ENCODE measurements around the gene APPBP2. TPM values are rescaled to one million over a fixed set of nuclear protein-coding genes. Genes with fewer than 3 reads are reported as not detected.

APPBP2 gene
- total and polyA plus RNA-seq, 2 of the 8 experiments (the other 6 are each of a cell fraction or from before 2014, with no cell fraction given): 3.3 to 18.0 TPM

DNA sequence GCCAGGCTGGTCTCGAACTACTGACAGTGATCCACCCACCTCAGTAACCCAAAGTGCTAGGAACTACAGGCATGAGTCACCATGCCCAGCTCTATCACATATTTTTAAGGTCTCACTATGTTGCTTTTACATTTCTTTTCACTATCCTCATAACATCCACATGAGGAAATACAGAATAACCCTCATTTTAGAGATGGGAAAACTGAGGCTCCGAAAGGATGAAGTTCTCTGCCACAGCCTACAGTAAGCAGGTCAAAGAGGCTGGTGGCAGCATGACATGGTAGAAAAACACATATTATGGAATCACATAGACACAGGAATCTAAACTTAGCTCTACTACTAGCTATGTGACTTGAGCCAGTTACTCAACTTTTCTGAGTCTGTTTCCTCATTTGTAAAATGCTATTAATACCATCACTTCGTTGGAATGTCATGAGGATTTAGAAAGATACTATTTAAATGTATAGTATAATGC lies 32.2 kb downstream of the APPBP2 start:
- H3K56ac ChIP-seq (replicated peaks; ENCODE audit: insufficient read length, low read depth, low read length): no peak overlapping the region
- no peak for TF ChIP-seq KDM1A (IDR thresholded peaks at IDR 0.05; ENCODE audit: borderline replicate concordance, low read length)
- TF ChIP-seq CREB1 (IDR thresholded peaks at IDR 0.05): no peak
- TF ChIP-seq CEBPB (IDR thresholded peaks at IDR 0.05; ENCODE audit: low read depth, low read length): no peak
- no peak for TF ChIP-seq MAFK (IDR thresholded peaks at IDR 0.05; ENCODE audit: low read depth, low read length)
- TF ChIP-seq POU5F1 (IDR thresholded peaks at IDR 0.05; ENCODE audit: low read depth, low read length): no peak
- TF ChIP-seq TCF12 (IDR thresholded peaks at IDR 0.05; ENCODE audit: low read depth, low read length): no peak
- no peak for TF ChIP-seq HDAC6 (IDR thresholded peaks at IDR 0.05; ENCODE audit: low read depth, low read length)
- TF ChIP-seq BACH1 (IDR thresholded peaks at IDR 0.05; ENCODE audit: low read length): no peak
- no peak for TF ChIP-seq MAX (IDR thresholded peaks at IDR 0.05)
- no peak for TF ChIP-seq SIX5 (IDR thresholded peaks at IDR 0.05; ENCODE audit: low read depth, low read length)
- TF ChIP-seq EP300 (IDR thresholded peaks at IDR 0.05; ENCODE audit: borderline replicate concordance in 1 of 2, low read depth in 2 of 2, low read length in 2 of 2): no peak
- TF ChIP-seq JUND (IDR thresholded peaks at IDR 0.05; ENCODE audit: low read length): no peak
- TF ChIP-seq ASH2L (IDR thresholded peaks at IDR 0.05; ENCODE audit: low read length): no peak
- TF ChIP-seq NANOG (IDR thresholded peaks at IDR 0.05; ENCODE audit: insufficient read depth, low read depth, low read length, poor library complexity, severe bottlenecking): no peak
- no peak for TF ChIP-seq TBP (IDR thresholded peaks at IDR 0.05; ENCODE audit: low read depth, low read length)
- no peak for TF ChIP-seq CHD1 (IDR thresholded peaks at IDR 0.05; ENCODE audit: low read depth, low read length)

More for the DNA sequence above, 32.2 kb downstream of the APPBP2 start:
- DNase-seq (ENCODE audit: low read depth in 1 of 2, low spot score in 2 of 2) (no peak), FAIRE-seq (no peak)
- Histone ChIP-seq H3K27ac (ENCODE audit: low read depth, low read length) (no peak overlapping the region), H3K18ac (ENCODE audit: extremely low read depth, low read length) (no peak overlapping the region), H4K91ac (replicated peaks; ENCODE audit: insufficient read length, low read length) (no peak overlapping the region), H4K8ac (ENCODE audit: extremely low read depth, insufficient read depth, low read length) (no peak overlapping the region), H3K4me1 (replicated peaks in 1 of 4; ENCODE audit: control insufficient read depth in 3 of 4, insufficient read depth in 4 of 4, low read length in 3 of 4) (no peaks in the 10 kb centered on the region), H2AFZ (ENCODE audit: low read length) (no peak overlapping the region), H2BK20ac (ENCODE audit: low read length) (no peak overlapping the region), H3K36me3 (ENCODE audit: control insufficient read depth in 2 of 4, insufficient read depth in 4 of 4, low read length in 3 of 4) (peaks cover 0 to 67% (median 36%) of the 10 kb centered on the region in 4 experiments; a peak in 6 of 8 replicates), H3K4ac (replicated peaks; ENCODE audit: insufficient read length, low read depth, low read length) (no peak overlapping the region), H3K4me2 (ENCODE audit: insufficient read depth in 1 of 2, low read depth in 2 of 2, low read length in 2 of 2) (no peak overlapping the region), H2AK5ac (ENCODE audit: low read depth, low read length) (no peak overlapping the region), H3K9ac (replicated peaks in 1 of 4; ENCODE audit: extremely low read depth in 1 of 4, low read depth in 3 of 4, low read length in 3 of 4) (no peak overlapping the region), H3K79me2 (ENCODE audit: control insufficient read depth in 1 of 2, insufficient read depth in 2 of 2, low read length in 2 of 2) (no peaks in the 10 kb centered on the region), H3K27me3 (replicated peaks in 1 of 4; ENCODE audit: control insufficient read depth in 3 of 4, extremely low read depth in 1 of 4, insufficient read depth in 3 of 4, low read length in 3 of 4) (no peaks in the 10 kb centered on the region), H3K23ac (ENCODE audit: insufficient read length) (no peak overlapping the region), H4K20me1 (replicated peaks in 1 of 2; ENCODE audit: control insufficient read depth in 1 of 2, insufficient read depth in 2 of 2, low read length in 2 of 2) (no peaks in the 10 kb centered on the region), H3K79me1 (ENCODE audit: low read depth, low read length) (no peaks in the 10 kb centered on the region), H3K9me3 (ENCODE audit: insufficient read depth in 2 of 2, low read depth in 1 of 2, low read length in 1 of 2) (peaks cover 45 to 49% of the 10 kb centered on the region in 2 experiments), H2BK12ac (ENCODE audit: low read depth, low read length) (no peak overlapping the region), H2BK5ac (ENCODE audit: low read depth, low read length) (no peak overlapping the region), H3K14ac (ENCODE audit: insufficient read length) (no peak overlapping the region), H3K23me2 (ENCODE audit: low read depth, low read length) (no peaks in the 10 kb centered on the region), H2BK120ac (replicated peaks; ENCODE audit: low read depth, low read length) (no peak overlapping the region), H4K5ac (ENCODE audit: insufficient read length, low read depth, low read length) (no peak overlapping the region), H2BK15ac (ENCODE audit: low read length) (no peak overlapping the region), H3K4me3 (ENCODE audit: extremely low read depth in 1 of 4, insufficient read depth in 2 of 4, low read depth in 3 of 4, low read length in 4 of 4) (no peak overlapping the region)
- WGBS, 2 experiments (ENCODE audit: extremely low coverage in 1 of 2, insufficient coverage in 1 of 2, insufficient read length in 1 of 2, insufficient replicate concordance in 2 of 2, low coverage in 1 of 2, low lambda C conversion rate in 2 of 2, missing lambda C conversion rate in 1 of 2): 97% methylated on average over 3 of the region's 3 CpGs; no CpG with 5 or more reads in 1 of the 2 experiments
- ChIA-PET CTCF (ENCODE audit: partially characterized antibody) (no interaction called here), POLR2A (ENCODE audit: partially characterized antibody) (no interaction called here)

Data from H1 (cell line).